Activated CD8-positive, alpha-beta T cell treated with anti-CD3 and anti-CD28 coated beads for 36 hours (primary cell): ENCODE measurements around the gene CYB561D2. TPM values are rescaled to one million over a fixed set of nuclear protein-coding genes. Genes with fewer than 3 reads are reported as not detected.

ENCODE experiments used
- ATAC-seq: fragments of 200-7000 bp; cut with Tn5 transposase; one replicate; pipeline ENCODE4 v1.10.0; 2021; ENCODE audit warnings: mild to moderate bottlenecking, moderate library complexity
- CTCF ChIA-PET: fragments of 350-600 bp; sonication (Branson Sonifier 250); formaldehyde crosslinking; loops from one replicate; lab custom pipeline; 2021; ENCODE audit warnings: antibody characterized with exemption; lab: Charles Lee
- POLR2A ChIA-PET: fragments of 350-600 bp; sonication (Branson Sonifier 250); formaldehyde crosslinking; loops from one replicate; lab custom pipeline; 2021; ENCODE audit warnings: antibody characterized with exemption; lab: Charles Lee
- DNase-seq: peaks from one replicate; pipeline ENCODE4 v3.0.0-alpha.2; 2020
- H3K27ac Mint-ChIP-seq: one replicate; pipeline ENCODE4 v1.8.0; 2021; ENCODE audit warnings: mild to moderate bottlenecking, mixed read lengths
- H3K27me3 Mint-ChIP-seq: one replicate; pipeline ENCODE4 v1.8.0; 2021; ENCODE audit warnings: mixed read lengths
- H3K36me3 Mint-ChIP-seq: one replicate; pipeline ENCODE4 v1.8.0; 2021; ENCODE audit warnings: low read depth, mixed read lengths
- H3K4me1 Mint-ChIP-seq: one replicate; pipeline ENCODE4 v1.8.0; 2021; ENCODE audit warnings: low read depth, mixed read lengths
- H3K4me3 Mint-ChIP-seq: one replicate; pipeline ENCODE4 v1.8.0; 2021; ENCODE audit warnings: mild to moderate bottlenecking, moderate library complexity, mixed read lengths
- H3K9me3 Mint-ChIP-seq: one replicate; pipeline ENCODE4 v1.8.0; 2021; ENCODE audit warnings: mixed read lengths
- CTCF ChIP-seq: fragments of 200-600 bp; IDR thresholded peaks from one replicate; pipeline ENCODE4 v1.8.0; 2022; ENCODE audit warnings: antibody characterized with exemption, mild to moderate bottlenecking
- intact Hi-C: fragments of 100-400 bp; cut with micrococcal nuclease; formaldehyde crosslinking; loops from one replicate; pipeline ENCODE4 v1.10.0; 2022
- total RNA-seq, 2 experiments: library from RNA; stranded (reverse); gene quantifications; one replicate each; pipeline ENCODE4 v1.2.3, GENCODE V29; 2021

CYB561D2 gene
- total RNA-seq, 2 experiments from 2014 or later: 17.1 to 18.2 TPM

GRCh38 chr3:50340448-50341329 is 10.0 kb upstream of the CYB561D2 start, which contains the start of gene RASSF1:
Gene RASSF1 (minus strand): TSS chr3:50340836. CDS start chr3:50340805, 31 bp downstream.
- POLR2A ChIA-PET: interaction anchor here (0.7 to 12.3 kb wide), 11 partner anchors 8 to 270 kb away, joined by 3 to 137 read pairs (median 5); partner anchors contain the start of genes C3orf18, CISH, CYB561D2 and HEMK1
- Mint-ChIP-seq H3K9me3 (no peaks in the 10 kb centered on the region), H3K4me1 (peaks cover 26% of the 10 kb centered on the region), H3K27me3 (no peaks in the 10 kb centered on the region), H3K27ac (peak within 1 kb of the TSS; percentile 91), H3K4me3 (peak within 1 kb of the TSS; percentile 88), H3K36me3 (peaks cover 37% of the 10 kb centered on the region)
- ATAC-seq (peak; percentile 37), DNase-seq (peak; percentile 87)
- no peak for TF ChIP-seq CTCF
- intact Hi-C loops: no loop called here
- CTCF ChIA-PET: interaction anchor here (0.9 to 1.5 kb wide), 7 partner anchors 9 to 273 kb away, joined by 3 to 7 read pairs (median 3); partner anchors contain the start of genes CYB561D2, HYAL3, NAA80 and NPRL2

- ChIA-PET POLR2A (interaction anchor here (0.9 to 12.3 kb wide), 9 partner anchors 10 to 269 kb away, joined by 3 to 137 read pairs (median 11); partner anchors contain the start of genes C3orf18, CISH, CYB561D2 and HEMK1), CTCF (interaction anchor here (0.9 to 1.5 kb wide), 5 partner anchors 9 to 231 kb away, joined by 3 to 7 read pairs (median 3); partner anchors contain the start of genes CYB561D2, HYAL3, NAA80 and NPRL2)
- Mint-ChIP-seq H3K9me3 (no peaks in the 10 kb centered on the region), H3K36me3 (peaks cover 30% of the 10 kb centered on the region), H3K27me3 (no peaks in the 10 kb centered on the region), H3K4me3 (peak overlapping the region; percentile 88), H3K27ac (peak overlapping the region; percentile 87), H3K4me1 (peaks cover 24% of the 10 kb centered on the region)
- ATAC-seq (no peak), DNase-seq (peak; percentile 41)
- no peak for TF ChIP-seq CTCF
- intact Hi-C loops: no loop called here
Measured at GRCh38 chr3:50341537-50341936, 9.1 kb upstream of the CYB561D2 start.

GRCh38 chr3:50341996-50342650 is 8.5 kb upstream of the CYB561D2 start:
- Mint-ChIP-seq H3K36me3 (peaks cover 27% of the 10 kb centered on the region), H3K27ac (peak overlapping the region; percentile 30), H3K4me1 (peaks cover 27% of the 10 kb centered on the region), H3K27me3 (no peaks in the 10 kb centered on the region), H3K9me3 (no peaks in the 10 kb centered on the region), H3K4me3 (peak overlapping the region; percentile 88)
- POLR2A ChIA-PET: interaction anchor here (0.9 to 12.3 kb wide), 4 partner anchors 10 to 228 kb away, joined by 3 to 137 read pairs (median 32); partner anchors contain the start of genes C3orf18, CYB561D2, HEMK1 and NPRL2
- no peak for DNase-seq
- ATAC-seq: no peak
- CTCF ChIA-PET: interaction anchor here (1.5 kb wide), 1 partner anchor 231 kb away, joined by 3 read pairs; no protein-coding TSS in a partner anchor
- intact Hi-C loops: no loop called here
- no peak for TF ChIP-seq CTCF

GRCh38 chr3:50342813-50343633 is 7.6 kb upstream of the CYB561D2 start:
- peaks cover 36% of the 10 kb centered on the region for H3K4me1 Mint-ChIP-seq
- intact Hi-C loops: no loop called here
- no peak overlapping the region for H3K4me3 Mint-ChIP-seq

More at GRCh38 chr3:50342813-50343633, 7.6 kb upstream of the CYB561D2 start:
- CTCF ChIA-PET: interaction anchor here (1.2 to 1.5 kb wide), 2 partner anchors 14 to 230 kb away, joined by 3 read pairs; no protein-coding TSS in a partner anchor
- Mint-ChIP-seq H3K27ac (peak overlapping the region; percentile 42), H3K27me3 (no peaks in the 10 kb centered on the region), H3K9me3 (no peaks in the 10 kb centered on the region), H3K36me3 (peaks cover 28% of the 10 kb centered on the region)
- no peak for TF ChIP-seq CTCF
- POLR2A ChIA-PET: interaction anchor here (0.9 to 12.3 kb wide), 5 partner anchors 9 to 227 kb away, joined by 3 to 137 read pairs (median 10); partner anchors contain the start of genes C3orf18, CYB561D2, HEMK1 and HYAL3
- ATAC-seq: no peak
- DNase-seq: no peak
